NOMO-1 treated with dmso at 0.1 percent for 144 hours (cell line): ENCODE data around the gene DTX3.
"Not testable (repeated sequence)": the region's sequence is repeated elsewhere in the genome, so short reads cannot be mapped to it uniquely, and the experiment has no call there.

Experiments used
- DNase-seq: peaks from one replicate; lab custom pipeline; 2025; ENCODE audit not compliant: unreplicated experiment; lab: John Stamatoyannopoulos, UW

DTX3 gene

GRCh38 chr12:57631566-57632072 lies 27.0 kb downstream of the DTX3 start:
- DNase-seq, result no peak

GRCh38 chr12:57632073-57632957 lies 27.7 kb downstream of the DTX3 start:
- no peak for DNase-seq

GRCh38 chr12:57632958-57633840 lies 28.6 kb downstream of the DTX3 start, which contains the start of gene B4GALNT1:
Gene B4GALNT1 (minus strand): TSS chr12:57633201. CDS start chr12:57632132, 1,069 bp downstream.
- peak; percentile 57 for DNase-seq

GRCh38 chr12:57636731-57637130 lies 32.1 kb downstream of the DTX3 start:
- not testable (repeated sequence) for DNase-seq

- DNase-seq, result no peak
Observed at GRCh38 chr12:57637364-57637763, 32.7 kb downstream of the DTX3 start.

GRCh38 chr12:57638096-57638495 lies 33.5 kb downstream of the DTX3 start:
- no peak for DNase-seq

- DNase-seq, result no peak
Observed at GRCh38 chr12:57640175-57641042, 35.8 kb downstream of the DTX3 start.

GRCh38 chr12:57641699-57642442 lies 37.2 kb downstream of the DTX3 start:
- no peak for DNase-seq

- DNase-seq, result not testable (repeated sequence)
Observed at GRCh38 chr12:57645990-57646658, 41.5 kb downstream of the DTX3 start.

- DNase-seq, result not testable (repeated sequence)
Observed at GRCh38 chr12:57646659-57647049, 42.0 kb downstream of the DTX3 start.

GRCh38 chr12:57654042-57654441 lies 49.4 kb downstream of the DTX3 start:
- DNase-seq, result no peak

GRCh38 chr12:57655541-57656240 lies 51.1 kb downstream of the DTX3 start:
- DNase-seq, result no peak

- not testable (repeated sequence) for DNase-seq
Observed at GRCh38 chr12:57656408-57656807, 51.8 kb downstream of the DTX3 start.

GRCh38 chr12:57657744-57658143 lies 53.1 kb downstream of the DTX3 start:
- DNase-seq, result no peak

- DNase-seq, result no peak
Observed at GRCh38 chr12:57658890-57659289, 54.3 kb downstream of the DTX3 start.
